ENCODE measurements around the gene CD80.

GRCh38 chr3:119575507-119575906 is 16.1 kb upstream of the CD80 start:
- TF ChIP-seq MAX (IDR thresholded peaks at IDR 0.05; ENCODE audit: low read depth, low read length) (no peak), CHD4 (IDR thresholded peaks at IDR 0.05) (no peak), SRF (IDR thresholded peaks at IDR 0.05; ENCODE audit: low read depth in 2 of 2, low read length in 2 of 2) (no peak), NBN (IDR thresholded peaks at IDR 0.05) (no peak), POLR2A (IDR thresholded peaks at IDR 0.05; ENCODE audit: low read depth, low read length) (no peak), POLR2AphosphoS5 (IDR thresholded peaks at IDR 0.05; ENCODE audit: low read length) (no peak)
- TF ChIP-seq, protein P1, sequence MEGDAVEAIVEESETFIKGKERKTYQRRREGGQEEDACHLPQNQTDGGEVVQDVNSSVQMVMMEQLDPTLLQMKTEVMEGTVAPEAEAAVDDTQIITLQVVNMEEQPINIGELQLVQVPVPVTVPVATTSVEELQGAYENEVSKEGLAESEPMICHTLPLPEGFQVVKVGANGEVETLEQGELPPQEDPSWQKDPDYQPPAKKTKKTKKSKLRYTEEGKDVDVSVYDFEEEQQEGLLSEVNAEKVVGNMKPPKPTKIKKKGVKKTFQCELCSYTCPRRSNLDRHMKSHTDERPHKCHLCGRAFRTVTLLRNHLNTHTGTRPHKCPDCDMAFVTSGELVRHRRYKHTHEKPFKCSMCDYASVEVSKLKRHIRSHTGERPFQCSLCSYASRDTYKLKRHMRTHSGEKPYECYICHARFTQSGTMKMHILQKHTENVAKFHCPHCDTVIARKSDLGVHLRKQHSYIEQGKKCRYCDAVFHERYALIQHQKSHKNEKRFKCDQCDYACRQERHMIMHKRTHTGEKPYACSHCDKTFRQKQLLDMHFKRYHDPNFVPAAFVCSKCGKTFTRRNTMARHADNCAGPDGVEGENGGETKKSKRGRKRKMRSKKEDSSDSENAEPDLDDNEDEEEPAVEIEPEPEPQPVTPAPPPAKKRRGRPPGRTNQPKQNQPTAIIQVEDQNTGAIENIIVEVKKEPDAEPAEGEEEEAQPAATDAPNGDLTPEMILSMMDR (IDR thresholded peaks at IDR 0.05 in 2 of 3, conservative IDR thresholded peaks at IDR 0.05 in 1 of 3; ENCODE audit: control insufficient read depth in 2 of 3, extremely low read depth in 1 of 3, insufficient read depth in 1 of 3, low read depth in 3 of 3, low read length in 3 of 3) = no peak
